SJCRH30 (cell line): Measurements from ENCODE around the gene DRAXIN. TPM values are rescaled to one million over a fixed set of nuclear protein-coding genes. Genes with fewer than 3 reads are reported as not detected.

Experiments
- DNase-seq, 2 experiments: peaks; one replicate each; pipeline ENCODE4 v3.0.0-alpha.2; 2015 to 2020
- H3K27ac ChIP-seq: fragments of 250-450 bp; sonication (Bioruptor Pico); 2 replicates; pipeline ENCODE4 v1.5.1; 2020; ENCODE audit warnings: mild to moderate bottlenecking, moderate library complexity
- H3K27me3 ChIP-seq: fragments of 250-450 bp; sonication (Bioruptor Pico); 2 replicates; pipeline ENCODE4 v1.5.1; 2020; ENCODE audit warnings: mild to moderate bottlenecking, moderate library complexity
- H3K36me3 ChIP-seq: fragments of 250-450 bp; sonication (Bioruptor Pico); 2 replicates; pipeline ENCODE4 v1.5.1; 2020; ENCODE audit warnings: mild to moderate bottlenecking, moderate library complexity
- H3K4me1 ChIP-seq: fragments of 250-450 bp; sonication (Bioruptor Pico); 2 replicates; pipeline ENCODE4 v1.5.1; 2020; ENCODE audit warnings: mild to moderate bottlenecking, moderate library complexity
- H3K4me3 ChIP-seq: fragments of 250-450 bp; sonication (Bioruptor Pico); 2 replicates; pipeline ENCODE4 v1.5.1; 2020; ENCODE audit warnings: mild to moderate bottlenecking, moderate library complexity
- H3K9me3 ChIP-seq: fragments of 250-450 bp; sonication (Bioruptor Pico); replicated peaks from 2 replicates; pipeline ENCODE4 v1.5.1; 2020; ENCODE audit warnings: mild to moderate bottlenecking, moderate library complexity
- total RNA-seq: library from RNA; depleted of rRNA; stranded (reverse); fragments of >200 nt; shearing (Covaris generic); gene quantifications from 2 replicates; pipeline ENCODE4 v1.2.3, GENCODE V29; 2014

The DRAXIN gene
- total RNA-seq, 1 experiment from 2014 or later = 8.0 TPM

DNA sequence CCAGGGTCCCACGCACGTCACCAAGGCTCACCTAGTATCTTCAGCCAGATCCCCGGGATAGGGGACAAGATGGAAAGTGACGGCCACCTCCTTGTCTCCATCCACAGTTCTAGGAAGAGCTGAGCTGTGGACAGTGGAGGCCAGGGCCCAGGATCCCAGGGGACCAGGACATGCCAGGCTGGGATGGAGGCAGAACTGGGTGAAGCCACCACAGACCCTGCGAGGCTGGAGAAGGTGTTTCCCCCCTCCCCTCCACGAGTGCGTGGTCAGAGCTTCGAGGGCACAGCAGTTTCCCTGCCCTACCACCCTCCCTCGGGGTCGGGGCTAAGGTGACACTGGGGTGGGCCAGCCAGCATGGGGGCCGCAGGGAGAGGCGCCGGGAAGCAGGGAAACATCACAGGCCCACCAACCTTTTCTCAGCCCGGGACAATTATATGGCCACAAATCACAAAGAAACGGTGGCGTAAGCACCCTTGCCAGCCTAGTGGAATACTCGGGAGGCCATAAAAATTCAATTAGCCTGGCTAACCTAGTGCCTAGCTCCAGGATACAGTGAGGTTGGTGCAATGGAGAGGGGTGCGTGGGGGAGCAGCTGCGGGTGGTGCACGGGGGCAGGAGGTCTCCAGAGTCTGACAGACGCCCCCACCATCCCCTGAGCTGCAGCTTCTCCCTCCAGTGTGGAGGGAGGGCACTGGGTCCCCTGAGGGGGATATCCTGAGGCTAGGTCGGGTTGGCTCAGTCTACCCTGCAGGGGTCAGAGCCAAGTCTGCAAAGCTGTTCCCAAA is 13.4 kb downstream of the DRAXIN start:
- Histone ChIP-seq H3K27ac (no peak overlapping the region), H3K36me3 (no peaks in the 10 kb centered on the region), H3K4me3 (no peak overlapping the region), H3K9me3 (no peaks in the 10 kb centered on the region), H3K27me3 (no peaks in the 10 kb centered on the region), H3K4me1 (peaks cover 15% of the 10 kb centered on the region)
- DNase-seq = no peak

- no peak for DNase-seq
- H3K36me3 ChIP-seq = no peaks in the 10 kb centered on the region
- no peak overlapping the region for H3K4me3 ChIP-seq
- no peaks in the 10 kb centered on the region for H3K27me3 ChIP-seq
- peaks cover 10% of the 10 kb centered on the region for H3K4me1 ChIP-seq
- H3K27ac ChIP-seq = no peak overlapping the region
- no peaks in the 10 kb centered on the region for H3K9me3 ChIP-seq
These were observed 14.1 kb downstream of the DRAXIN start for GRCh38 chr1:11705596-11705995.

DNA sequence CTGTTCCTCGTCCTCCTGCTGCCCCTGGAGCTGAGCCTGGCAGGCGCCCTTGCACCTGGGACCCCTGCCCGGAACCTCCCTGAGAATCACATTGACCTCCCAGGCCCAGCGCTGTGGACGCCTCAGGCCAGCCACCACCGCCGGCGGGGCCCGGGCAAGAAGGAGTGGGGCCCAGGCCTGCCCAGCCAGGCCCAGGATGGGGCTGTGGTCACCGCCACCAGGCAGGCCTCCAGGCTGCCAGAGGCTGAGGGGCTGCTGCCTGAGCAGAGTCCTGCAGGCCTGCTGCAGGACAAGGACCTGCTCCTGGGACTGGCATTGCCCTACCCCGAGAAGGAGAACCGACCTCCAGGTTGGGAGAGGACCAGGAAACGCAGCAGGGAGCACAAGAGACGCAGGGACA is 14.8 kb downstream of the DRAXIN start:
- H3K27me3 ChIP-seq = no peaks in the 10 kb centered on the region
- no peaks in the 10 kb centered on the region for H3K36me3 ChIP-seq
- H3K4me1 ChIP-seq = peaks cover 8% of the 10 kb centered on the region
- no peak for DNase-seq
- no peak overlapping the region for H3K4me3 ChIP-seq
- H3K9me3 ChIP-seq = no peaks in the 10 kb centered on the region
- no peak overlapping the region for H3K27ac ChIP-seq

GRCh38 chr1:11707621-11708276 is 16.2 kb downstream of the DRAXIN start:
- Histone ChIP-seq H3K9me3 (no peaks in the 10 kb centered on the region), H3K4me1 (no peaks in the 10 kb centered on the region; the same call in 1 of the 2 replicates), H3K36me3 (no peaks in the 10 kb centered on the region), H3K27ac (no peak overlapping the region), H3K4me3 (no peak overlapping the region), H3K27me3 (no peaks in the 10 kb centered on the region)
- peak; percentile 41 to 46 for DNase-seq

DNA sequence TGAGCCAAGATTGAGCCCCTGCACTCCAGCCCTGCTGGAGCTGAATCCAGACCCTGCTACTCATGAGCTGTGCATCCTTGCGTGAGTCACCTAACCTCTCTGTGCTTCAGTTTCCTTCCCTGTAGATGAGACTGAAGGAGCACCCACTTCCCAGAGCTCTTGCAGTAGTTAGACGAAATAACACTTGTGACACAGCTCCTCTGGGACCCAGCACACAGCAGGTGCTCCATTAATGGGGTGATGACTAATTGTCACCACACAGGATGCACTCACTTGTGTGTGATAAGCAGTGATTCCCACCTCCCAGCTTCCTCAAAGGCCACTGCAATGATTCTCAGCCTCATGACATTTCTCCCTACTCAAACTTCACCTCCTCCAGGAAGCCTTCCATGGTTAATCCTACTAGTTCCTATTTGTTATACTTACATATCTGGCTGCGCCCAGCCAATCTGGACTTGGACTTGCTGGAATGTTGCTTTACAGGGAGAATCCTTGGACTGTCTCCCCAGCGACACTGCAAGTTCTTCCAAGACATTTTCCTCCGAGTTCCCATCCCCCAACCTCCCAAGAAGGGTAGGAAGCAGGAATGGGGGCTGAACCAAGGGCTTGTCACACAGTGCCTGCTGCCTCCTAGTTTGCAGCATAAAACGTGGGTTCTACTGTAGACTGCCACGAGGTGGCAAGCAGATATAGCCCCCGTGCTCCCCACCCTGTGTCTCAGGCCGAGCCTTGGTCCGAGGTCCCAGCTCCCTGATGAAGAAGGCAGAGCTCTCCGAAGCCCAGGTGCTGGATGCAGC is 17.2 kb downstream of the DRAXIN start:
- no peak overlapping the region for H3K27ac ChIP-seq
- no peaks in the 10 kb centered on the region for H3K36me3 ChIP-seq
- no peaks in the 10 kb centered on the region for H3K27me3 ChIP-seq
- no peak for DNase-seq
- H3K4me1 ChIP-seq = no peaks in the 10 kb centered on the region; the same call in 1 of the 2 replicates
- no peaks in the 10 kb centered on the region for H3K9me3 ChIP-seq
- H3K4me3 ChIP-seq = no peak overlapping the region

DNA sequence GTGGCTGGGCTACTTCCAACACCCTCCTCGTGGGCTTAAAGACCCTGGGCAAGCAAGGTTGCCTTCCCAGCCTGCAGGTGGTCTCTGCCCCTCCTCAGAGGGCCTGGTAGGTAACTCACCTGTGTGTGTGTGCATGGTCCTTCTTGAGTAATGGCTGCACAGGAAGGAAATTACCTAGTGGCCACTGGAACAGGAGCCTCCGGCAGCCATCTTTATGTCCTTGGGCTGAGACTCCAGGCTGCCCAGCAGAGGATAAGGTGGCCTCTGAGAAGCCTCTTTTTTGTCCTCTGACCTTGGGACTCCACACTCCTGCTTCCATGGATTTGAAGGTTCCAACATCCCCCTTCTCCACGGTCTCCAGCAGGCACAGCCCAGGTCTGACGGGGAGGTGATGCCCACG is 20.0 kb downstream of the DRAXIN start:
- no peaks in the 10 kb centered on the region for H3K36me3 ChIP-seq
- no peaks in the 10 kb centered on the region for H3K27me3 ChIP-seq
- H3K9me3 ChIP-seq = no peaks in the 10 kb centered on the region
- H3K4me3 ChIP-seq = no peak overlapping the region
- DNase-seq = no peak
- H3K27ac ChIP-seq = no peak overlapping the region
- H3K4me1 ChIP-seq = no peaks in the 10 kb centered on the region; the same call in 1 of the 2 replicates

- Histone ChIP-seq H3K4me1 (no peaks in the 10 kb centered on the region; the same call in 1 of the 2 replicates), H3K4me3 (no peak overlapping the region), H3K9me3 (no peaks in the 10 kb centered on the region), H3K27ac (no peak overlapping the region), H3K36me3 (no peaks in the 10 kb centered on the region), H3K27me3 (no peaks in the 10 kb centered on the region)
- DNase-seq = no peak
These were observed 20.8 kb downstream of the DRAXIN start for GRCh38 chr1:11712285-11712684.

DNA sequence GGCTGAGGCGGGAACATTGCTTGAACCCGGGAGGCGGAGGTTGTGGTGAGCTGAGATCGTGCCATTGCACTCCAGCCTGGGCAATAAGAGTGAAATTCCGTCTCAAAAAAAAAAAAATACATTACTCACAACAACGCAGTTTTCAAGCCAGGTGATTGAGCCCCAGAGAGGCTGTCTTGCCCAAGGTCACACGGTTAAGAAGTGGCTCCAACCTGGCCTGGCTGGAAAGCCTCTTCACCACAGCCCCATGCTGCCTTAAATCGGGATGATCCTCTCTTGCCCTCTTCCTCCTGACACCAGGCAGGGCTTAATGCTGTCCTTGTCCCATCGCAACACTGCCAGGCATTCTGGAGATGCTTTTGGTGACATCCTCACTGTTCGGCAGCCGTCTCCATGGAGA is 21.6 kb downstream of the DRAXIN start:
- no peak overlapping the region for H3K27ac ChIP-seq
- no peaks in the 10 kb centered on the region for H3K36me3 ChIP-seq
- DNase-seq = no peak
- no peaks in the 10 kb centered on the region for H3K4me1 ChIP-seq
- no peak overlapping the region for H3K4me3 ChIP-seq
- H3K27me3 ChIP-seq = no peaks in the 10 kb centered on the region
- no peaks in the 10 kb centered on the region for H3K9me3 ChIP-seq

GRCh38 chr1:11714831-11715575 is 23.5 kb downstream of the DRAXIN start:
- no peak for DNase-seq
- H3K4me3 ChIP-seq = no peak overlapping the region
- no peaks in the 10 kb centered on the region for H3K36me3 ChIP-seq
- H3K27ac ChIP-seq = no peak overlapping the region
- H3K27me3 ChIP-seq = no peaks in the 10 kb centered on the region
- no peaks in the 10 kb centered on the region for H3K4me1 ChIP-seq
- no peaks in the 10 kb centered on the region for H3K9me3 ChIP-seq

DNA sequence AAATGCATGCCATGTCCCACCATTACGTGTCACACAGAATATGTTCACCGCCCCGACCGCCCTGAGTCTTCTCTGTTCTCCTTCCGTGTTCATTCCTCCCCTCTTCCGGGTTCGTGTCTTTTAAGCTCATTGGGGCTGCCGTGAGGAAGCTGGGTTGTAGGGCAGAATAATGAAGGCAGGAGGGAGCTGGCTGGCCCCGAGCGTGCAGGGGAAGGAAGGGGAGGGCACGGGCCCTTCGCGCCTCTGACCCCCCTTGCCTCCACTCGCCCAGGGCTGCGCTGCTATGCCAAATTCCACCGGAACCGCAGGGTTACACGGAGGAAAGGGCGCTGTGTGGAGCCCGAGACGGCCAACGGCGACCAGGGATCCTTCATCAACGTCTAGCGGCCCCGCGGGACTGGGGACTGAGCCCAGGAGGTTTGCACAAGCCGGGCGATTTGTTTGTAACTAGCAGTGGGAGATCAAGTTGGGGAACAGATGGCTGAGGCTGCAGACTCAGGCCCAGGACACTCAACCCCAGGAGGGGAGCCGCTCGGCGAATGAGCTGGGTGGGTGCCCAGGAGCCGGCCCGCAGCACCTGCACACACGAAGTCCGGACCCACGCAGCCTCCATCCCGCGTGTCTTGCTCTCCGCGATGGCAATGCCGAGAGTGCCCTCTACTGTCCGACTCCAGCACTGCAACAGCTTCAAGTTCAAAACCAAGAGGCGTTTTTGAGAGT is 28.0 kb downstream of the DRAXIN start:
- Histone ChIP-seq H3K27me3 (no peaks in the 10 kb centered on the region; the same call in 1 of the 2 replicates), H3K9me3 (no peaks in the 10 kb centered on the region), H3K4me3 (no peak overlapping the region), H3K36me3 (no peaks in the 10 kb centered on the region), H3K27ac (no peak overlapping the region), H3K4me1 (no peaks in the 10 kb centered on the region)
- DNase-seq = peak; percentile 54 to 73

- H3K27ac ChIP-seq = no peak overlapping the region
- no peaks in the 10 kb centered on the region for H3K4me1 ChIP-seq
- no peaks in the 10 kb centered on the region for H3K9me3 ChIP-seq
These were observed 28.5 kb downstream of the DRAXIN start for GRCh38 chr1:11720033-11720376.

DNA sequence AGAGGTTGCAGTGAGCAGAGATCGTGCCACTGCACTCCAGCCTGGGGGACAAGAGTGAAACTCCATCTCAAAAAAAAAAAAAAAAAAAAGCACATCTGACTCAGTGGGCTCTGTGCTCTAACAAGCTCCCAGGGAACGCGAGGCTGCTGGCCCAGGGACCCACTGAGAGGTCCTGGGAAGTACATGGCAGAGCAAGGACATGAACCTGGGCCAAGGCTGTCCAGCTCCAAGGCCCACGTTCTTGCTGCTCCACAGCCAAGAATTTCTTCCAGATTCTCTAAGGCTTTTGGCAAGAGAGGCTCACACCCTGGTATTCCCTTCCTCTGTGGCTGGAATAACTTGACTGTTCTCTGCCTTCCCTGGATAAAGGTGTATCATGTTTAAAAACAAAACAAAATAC is 29.0 kb downstream of the DRAXIN start:
- H3K36me3 ChIP-seq = no peaks in the 10 kb centered on the region
- no peaks in the 10 kb centered on the region for H3K9me3 ChIP-seq
- no peak for DNase-seq
- no peak overlapping the region for H3K4me3 ChIP-seq
- no peaks in the 10 kb centered on the region; the same call in 1 of the 2 replicates for H3K27me3 ChIP-seq
- H3K4me1 ChIP-seq = no peaks in the 10 kb centered on the region
- H3K27ac ChIP-seq = no peak overlapping the region

More at GRCh38 chr1:11720033-11720376, 28.5 kb downstream of the DRAXIN start:
- no peak overlapping the region for H3K4me3 ChIP-seq
- DNase-seq = no peak
- no peaks in the 10 kb centered on the region for H3K36me3 ChIP-seq
- H3K27me3 ChIP-seq = no peaks in the 10 kb centered on the region; the same call in 1 of the 2 replicates

- H3K36me3 ChIP-seq = no peaks in the 10 kb centered on the region
- H3K9me3 ChIP-seq = no peaks in the 10 kb centered on the region
- H3K27me3 ChIP-seq = no peaks in the 10 kb centered on the region; the same call in 1 of the 2 replicates
- H3K27ac ChIP-seq = no peak overlapping the region
- no peak overlapping the region for H3K4me3 ChIP-seq
- no peak for DNase-seq
- no peaks in the 10 kb centered on the region for H3K4me1 ChIP-seq
These were observed 29.8 kb downstream of the DRAXIN start for GRCh38 chr1:11721311-11721710.

- Histone ChIP-seq H3K4me3 (no peak overlapping the region), H3K36me3 (no peaks in the 10 kb centered on the region), H3K27ac (no peak overlapping the region), H3K27me3 (no peaks in the 10 kb centered on the region; the same call in 1 of the 2 replicates), H3K4me1 (no peaks in the 10 kb centered on the region), H3K9me3 (no peaks in the 10 kb centered on the region)
- DNase-seq = no peak
These were observed 31.0 kb downstream of the DRAXIN start for GRCh38 chr1:11722538-11722937.
